Lower leg skin (tissue), 3 donors: Measurements from ENCODE around the gene CLTRN.

Experiments used
- POLR2A ChIP-seq, 2 donors: fragments of 450-650 bp; IDR thresholded peaks; one replicate each; pipeline ENCODE4 v1.6.1; 2016 to 2017; ENCODE audit warnings: antibody characterized with exemption in 2 of 2, mild to moderate bottlenecking in 1 of 2, moderate library complexity in 1 of 2
- TF ChIP-seq, protein P1 (sequence below), 3 donors: fragments of 450-650 bp; IDR thresholded peaks; one replicate each; pipeline ENCODE4 v1.5.1; 2016; ENCODE audit warnings: antibody characterized with exemption in 3 of 3, mild to moderate bottlenecking in 3 of 3, moderate library complexity in 2 of 3

DNA sequence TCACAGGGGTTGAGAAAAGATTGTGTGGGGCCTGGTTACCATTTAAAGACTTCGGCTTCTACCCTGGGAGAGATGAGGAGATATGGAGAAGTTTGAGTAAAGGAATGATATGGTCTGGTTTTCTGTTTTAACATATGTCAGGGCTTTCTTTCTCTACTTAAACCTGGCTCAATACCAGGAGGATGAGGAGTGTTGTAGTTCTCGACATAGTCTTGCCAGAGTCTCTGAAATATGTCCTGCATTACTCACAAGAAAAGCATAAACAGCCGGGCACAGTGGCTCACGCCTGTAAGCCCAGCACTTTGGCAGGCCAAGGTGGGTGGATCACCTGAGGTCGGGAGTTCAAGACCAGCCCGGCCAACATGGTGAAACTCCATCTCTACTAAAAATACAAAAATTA, 47.5 kb downstream of the CLTRN start:
- TF ChIP-seq, protein P1, sequence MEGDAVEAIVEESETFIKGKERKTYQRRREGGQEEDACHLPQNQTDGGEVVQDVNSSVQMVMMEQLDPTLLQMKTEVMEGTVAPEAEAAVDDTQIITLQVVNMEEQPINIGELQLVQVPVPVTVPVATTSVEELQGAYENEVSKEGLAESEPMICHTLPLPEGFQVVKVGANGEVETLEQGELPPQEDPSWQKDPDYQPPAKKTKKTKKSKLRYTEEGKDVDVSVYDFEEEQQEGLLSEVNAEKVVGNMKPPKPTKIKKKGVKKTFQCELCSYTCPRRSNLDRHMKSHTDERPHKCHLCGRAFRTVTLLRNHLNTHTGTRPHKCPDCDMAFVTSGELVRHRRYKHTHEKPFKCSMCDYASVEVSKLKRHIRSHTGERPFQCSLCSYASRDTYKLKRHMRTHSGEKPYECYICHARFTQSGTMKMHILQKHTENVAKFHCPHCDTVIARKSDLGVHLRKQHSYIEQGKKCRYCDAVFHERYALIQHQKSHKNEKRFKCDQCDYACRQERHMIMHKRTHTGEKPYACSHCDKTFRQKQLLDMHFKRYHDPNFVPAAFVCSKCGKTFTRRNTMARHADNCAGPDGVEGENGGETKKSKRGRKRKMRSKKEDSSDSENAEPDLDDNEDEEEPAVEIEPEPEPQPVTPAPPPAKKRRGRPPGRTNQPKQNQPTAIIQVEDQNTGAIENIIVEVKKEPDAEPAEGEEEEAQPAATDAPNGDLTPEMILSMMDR (IDR thresholded peaks at IDR 0.05), result no peak
- no peak for TF ChIP-seq POLR2A (IDR thresholded peaks at IDR 0.05)
